ENCODE results near the gene RILPL1. TPM values are rescaled to one million over a fixed set of nuclear protein-coding genes. Genes with fewer than 3 reads are reported as not detected.
"Not testable (repeated sequence)": the region's sequence is repeated elsewhere in the genome, so short reads cannot be mapped to it uniquely, and the experiment has no call there.

RILPL1 gene
- total and polyA plus RNA-seq, 2 experiments from 2014 or later = 2.9 to 29.8 TPM

DNA sequence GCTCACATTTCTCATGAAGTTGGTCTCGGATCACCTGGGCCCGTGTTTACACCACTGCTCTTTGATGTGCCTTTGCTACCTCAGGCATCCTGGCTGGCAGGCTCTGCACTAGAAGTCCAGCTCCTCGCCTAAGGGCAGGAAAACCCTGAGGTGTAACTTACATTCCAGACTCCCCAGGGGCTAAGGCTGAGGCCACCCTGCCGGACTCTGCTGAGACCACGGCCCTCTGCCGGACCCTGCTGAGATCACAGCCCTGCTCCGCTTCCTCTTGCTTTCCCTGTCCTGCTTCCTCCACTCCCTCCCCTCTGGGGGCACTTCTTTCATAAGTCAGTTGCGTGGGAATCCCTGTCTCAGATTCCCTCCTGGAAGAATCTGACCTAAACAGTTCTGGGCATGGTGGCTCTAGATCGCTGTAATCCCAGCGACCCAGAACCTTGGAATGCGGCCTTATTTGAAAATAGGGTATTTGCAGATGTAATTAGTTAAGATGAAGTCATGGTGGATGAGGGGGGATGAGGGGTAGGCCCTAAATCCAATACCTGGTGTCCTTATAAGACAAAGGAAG, 17.2 kb downstream of the RILPL1 start:
- no peak overlapping the region for H3K4me2 ChIP-seq (ENCODE audit: unreplicated experiment)
- TF ChIP-seq EZH2 (IDR thresholded peaks at IDR 0.05; ENCODE audit: insufficient read depth, poor library complexity, severe bottlenecking) (no peak), EZH2phosphoT487 (IDR thresholded peaks at IDR 0.05; ENCODE audit: insufficient read depth, low read depth) (no peak)
- no peaks in the 10 kb centered on the region; the same call in 1 of the 2 replicates for H4K20me1 ChIP-seq (ENCODE audit: insufficient read depth)
- no peaks in the 10 kb centered on the region for H3K9me3 ChIP-seq (ENCODE audit: low read depth)
- no peak overlapping the region for H3K4me3 ChIP-seq
- H3F3A ChIP-seq (ENCODE audit: insufficient read depth) = peaks cover 3% of the 10 kb centered on the region
- peaks cover 25% of the 10 kb centered on the region for H3K36me3 ChIP-seq (ENCODE audit: low read depth)
- no peak overlapping the region for H3K27ac ChIP-seq
- no peak for DNase-seq
- in situ Hi-C loops (cut with MboI) = no loop called here
- H3K9me2 ChIP-seq (ENCODE audit: insufficient read depth) = no peaks in the 10 kb centered on the region
- H2AFZ ChIP-seq = no peak overlapping the region
- H3K79me2 ChIP-seq (ENCODE audit: insufficient read depth) = peaks cover 4% of the 10 kb centered on the region; the same call in 1 of the 2 replicates
- 84 to 85% methylated on average over 11 of the region's 11 CpGs for WGBS, 2 experiments (ENCODE audit: low coverage in 1 of 2, low lambda C conversion rate in 2 of 2, missing lambda C conversion rate in 2 of 2)
- no peaks in the 10 kb centered on the region for H3K27me3 ChIP-seq (replicated peaks; ENCODE audit: insufficient read depth)
- no peak overlapping the region for H3K9ac ChIP-seq
- peaks cover 16% of the 10 kb centered on the region for H3K4me1 ChIP-seq (ENCODE audit: insufficient read depth)

DNA sequence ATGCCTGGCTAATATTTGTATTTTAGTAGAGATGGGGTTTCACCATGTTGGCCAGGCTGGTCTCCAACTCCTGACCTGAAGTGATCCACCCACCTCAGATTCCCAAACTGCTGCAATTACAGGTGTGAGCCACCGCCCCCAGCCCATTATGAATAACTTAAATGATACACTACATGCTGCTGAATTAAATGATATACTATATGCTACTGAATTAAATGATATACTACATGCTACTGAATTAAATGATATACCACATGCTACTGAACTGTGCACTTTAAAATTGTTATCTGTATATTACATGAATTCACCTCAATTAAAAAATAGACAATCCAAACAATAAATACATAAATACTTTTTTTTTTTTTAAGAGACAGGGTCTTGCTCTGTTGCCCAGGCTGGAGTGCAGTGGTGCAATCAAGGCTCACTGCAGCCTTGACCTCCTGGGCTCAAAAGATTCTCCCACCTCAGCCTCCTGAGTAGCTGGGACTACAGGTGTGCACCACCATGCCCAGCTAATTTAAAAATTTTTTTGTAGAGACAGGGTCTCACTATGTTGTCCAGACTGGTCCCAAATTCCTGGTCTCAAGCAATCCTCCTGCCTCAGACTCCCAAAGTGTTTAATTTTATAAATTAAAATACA, 18.8 kb downstream of the RILPL1 start:
- H3K9me2 ChIP-seq (ENCODE audit: insufficient read depth); H3K27ac ChIP-seq; H4K20me1 ChIP-seq (ENCODE audit: insufficient read depth); H3K9me3 ChIP-seq (ENCODE audit: low read depth); H3K4me3 ChIP-seq; in situ Hi-C loops (cut with MboI); H3K9ac ChIP-seq; H3F3A ChIP-seq (ENCODE audit: insufficient read depth); H2AFZ ChIP-seq; H3K79me2 ChIP-seq (ENCODE audit: insufficient read depth); H3K27me3 ChIP-seq (replicated peaks; ENCODE audit: insufficient read depth); H3K4me2 ChIP-seq (ENCODE audit: unreplicated experiment); DNase-seq: not testable (repeated sequence)
- H3K36me3 ChIP-seq (ENCODE audit: low read depth) = peaks cover 25% of the 10 kb centered on the region
- peaks cover 12% of the 10 kb centered on the region for H3K4me1 ChIP-seq (ENCODE audit: insufficient read depth)
- WGBS, 2 experiments (ENCODE audit: low coverage in 1 of 2, low lambda C conversion rate in 2 of 2, missing lambda C conversion rate in 2 of 2) = 96 to 100% methylated on average over 1 of the region's 1 CpG

DNA sequence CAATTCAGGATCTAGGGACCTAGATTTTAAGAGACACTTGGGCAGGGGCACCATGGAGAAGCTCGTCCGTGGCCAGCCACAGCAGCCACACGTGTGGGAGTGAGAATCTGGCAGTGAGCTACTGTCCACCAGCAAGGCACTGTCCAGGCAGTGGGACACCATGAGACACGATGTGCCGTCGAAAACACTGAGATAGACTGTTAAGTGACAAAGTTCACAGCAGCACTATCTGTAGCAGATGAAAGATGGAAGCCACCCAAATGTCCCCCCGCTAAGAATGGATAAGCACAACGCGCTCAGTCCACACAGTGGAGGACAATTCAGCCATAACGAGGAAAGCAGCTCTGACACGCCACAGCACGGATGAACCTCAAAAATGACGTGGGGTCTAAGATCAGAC, 19.7 kb downstream of the RILPL1 start:
- H3K9ac ChIP-seq = no peak overlapping the region
- in situ Hi-C loops (cut with MboI) = no loop called here
- no peaks in the 10 kb centered on the region for H3K9me3 ChIP-seq (ENCODE audit: low read depth)
- no peaks in the 10 kb centered on the region for H3K27me3 ChIP-seq (replicated peaks; ENCODE audit: insufficient read depth)
- no peak overlapping the region for H3K4me2 ChIP-seq (ENCODE audit: unreplicated experiment)
- 91 to 92% methylated on average over 13 of the region's 13 CpGs for WGBS, 2 experiments (ENCODE audit: low coverage in 1 of 2, low lambda C conversion rate in 2 of 2, missing lambda C conversion rate in 2 of 2)
- H3K4me1 ChIP-seq (ENCODE audit: insufficient read depth) = peaks cover 3% of the 10 kb centered on the region
- H3F3A ChIP-seq (ENCODE audit: insufficient read depth) = no peaks in the 10 kb centered on the region; the same call in 1 of the 2 replicates
- TF ChIP-seq EZH2phosphoT487 (IDR thresholded peaks at IDR 0.05; ENCODE audit: insufficient read depth, low read depth) = no peak
- no peak for TF ChIP-seq EZH2 (IDR thresholded peaks at IDR 0.05; ENCODE audit: insufficient read depth, poor library complexity, severe bottlenecking)
- DNase-seq = no peak
- no peaks in the 10 kb centered on the region for H4K20me1 ChIP-seq (ENCODE audit: insufficient read depth)
- H2AFZ ChIP-seq = no peak overlapping the region
- no peak overlapping the region for H3K4me3 ChIP-seq
- H3K27ac ChIP-seq = no peak overlapping the region
- H3K36me3 ChIP-seq (ENCODE audit: low read depth) = peaks cover 25% of the 10 kb centered on the region
- no peaks in the 10 kb centered on the region for H3K9me2 ChIP-seq (ENCODE audit: insufficient read depth)
- H3K79me2 ChIP-seq (ENCODE audit: insufficient read depth) = peaks cover 3% of the 10 kb centered on the region; the same call in 1 of the 2 replicates

DNA sequence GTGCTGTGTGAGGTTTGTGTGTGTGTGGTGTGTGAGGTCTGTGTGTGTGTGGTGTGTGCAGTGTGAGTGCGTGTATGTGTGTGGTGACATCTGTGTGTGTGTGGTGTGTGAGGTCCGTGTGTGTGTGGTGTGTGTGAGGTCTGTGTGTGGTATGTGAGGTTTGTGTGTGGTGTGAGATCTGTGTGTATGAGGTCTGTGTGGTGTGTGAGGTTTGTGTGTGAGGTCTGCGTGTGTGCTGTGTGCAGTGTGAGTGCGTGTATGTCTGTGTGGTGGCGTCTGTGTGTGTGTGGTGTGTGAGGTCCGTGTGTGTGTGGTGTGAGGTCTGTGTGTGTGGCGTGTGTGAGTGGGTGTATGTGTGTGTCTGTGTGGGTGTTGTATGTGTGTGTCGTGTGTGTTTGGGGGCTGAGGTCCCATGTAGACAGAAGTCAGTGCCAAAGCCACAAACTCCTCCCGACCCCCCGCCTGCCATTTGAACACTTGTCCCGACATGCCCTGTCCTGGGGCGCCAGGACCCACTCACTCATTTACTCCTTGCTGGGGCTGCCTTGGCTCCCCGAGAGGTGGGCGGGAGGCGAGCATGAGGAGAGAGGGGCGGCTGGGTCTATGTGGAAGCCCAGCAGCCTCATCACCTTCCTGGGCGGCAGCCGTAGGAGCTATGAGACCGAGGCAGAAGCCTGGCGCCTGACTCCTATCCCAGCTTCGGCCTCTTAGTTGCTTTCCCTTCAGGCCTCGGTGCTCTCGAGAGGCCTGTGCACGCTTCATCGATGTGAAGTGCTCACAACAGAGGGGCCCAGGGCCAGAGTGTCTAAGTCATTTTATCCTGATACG, 20.5 kb downstream of the RILPL1 start:
- Histone ChIP-seq H4K20me1 (ENCODE audit: insufficient read depth) (no peaks in the 10 kb centered on the region), H3K4me3 (no peak overlapping the region), H2AFZ (no peak overlapping the region), H3K9me3 (ENCODE audit: low read depth) (no peaks in the 10 kb centered on the region), H3K9me2 (ENCODE audit: insufficient read depth) (no peaks in the 10 kb centered on the region), H3K79me2 (ENCODE audit: insufficient read depth) (peaks cover 7% of the 10 kb centered on the region; the same call in 1 of the 2 replicates), H3K9ac (no peak overlapping the region), H3K27me3 (replicated peaks; ENCODE audit: insufficient read depth) (no peaks in the 10 kb centered on the region), H3F3A (ENCODE audit: insufficient read depth) (no peaks in the 10 kb centered on the region), H3K36me3 (ENCODE audit: low read depth) (peaks cover 19% of the 10 kb centered on the region; the same call in 1 of the 2 replicates), H3K4me1 (ENCODE audit: insufficient read depth) (no peaks in the 10 kb centered on the region), H3K27ac (no peak overlapping the region), H3K4me2 (ENCODE audit: unreplicated experiment) (no peak overlapping the region)
- in situ Hi-C loops (cut with MboI) = no loop called here
- no peak for DNase-seq
- WGBS, 2 experiments (ENCODE audit: low coverage in 1 of 2, low lambda C conversion rate in 2 of 2, missing lambda C conversion rate in 2 of 2) = 79 to 85% methylated on average over 22 to 26 of the region's 26 CpGs
- TF ChIP-seq EZH2 (IDR thresholded peaks at IDR 0.05; ENCODE audit: insufficient read depth, poor library complexity, severe bottlenecking) (no peak), EZH2phosphoT487 (IDR thresholded peaks at IDR 0.05; ENCODE audit: insufficient read depth, low read depth) (no peak)

Data from GM23248 (cell line).